ENCODE results near the gene PDCL3. TPM values are rescaled to one million over a fixed set of nuclear protein-coding genes. Genes with fewer than 3 reads are reported as not detected.

Gene PDCL3
- total RNA-seq, 1 donor from 2014 or later = 33.7 TPM

GRCh38 chr2:100611079-100612029, 48.6 kb downstream of the PDCL3 start:
- no peak for DNase-seq (ENCODE audit: low read depth)

DNA sequence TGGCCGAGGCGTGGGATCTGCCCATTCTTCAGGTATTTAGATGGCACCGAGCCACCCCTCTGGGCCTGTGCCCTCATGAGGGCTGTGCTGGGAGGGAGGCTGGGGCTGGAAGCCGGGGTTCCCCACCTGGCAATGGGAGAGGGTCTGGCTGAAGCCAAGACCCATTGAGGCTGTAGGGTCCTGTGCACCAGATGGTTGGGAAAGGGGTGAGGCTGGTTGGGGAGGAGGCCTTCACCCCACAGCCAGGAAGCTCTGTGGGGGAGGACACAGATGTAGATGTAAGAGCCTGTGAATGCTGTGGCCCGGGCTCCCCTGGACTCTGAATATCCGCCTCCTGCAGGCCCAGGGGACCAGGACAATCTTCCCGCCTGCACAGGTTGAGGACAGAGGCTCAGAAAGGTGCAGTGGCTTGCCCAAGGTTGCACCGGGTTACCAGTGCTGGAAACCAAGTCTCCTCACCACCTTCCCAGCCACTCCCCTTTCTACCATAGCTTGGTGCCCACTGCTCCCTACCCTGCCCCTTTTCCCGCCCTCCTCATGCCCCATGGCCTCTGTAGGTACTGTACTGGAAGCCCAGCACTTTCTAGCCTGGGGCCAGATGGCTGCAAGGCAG, 49.7 kb downstream of the PDCL3 start:
- no peak for DNase-seq (ENCODE audit: low read depth)

GRCh38 chr2:100613719-100614118, 50.9 kb downstream of the PDCL3 start:
- no peak for DNase-seq (ENCODE audit: low read depth)

- DNase-seq (ENCODE audit: low read depth) = no peak
These were observed 51.7 kb downstream of the PDCL3 start for GRCh38 chr2:100614455-100615000.

DNA sequence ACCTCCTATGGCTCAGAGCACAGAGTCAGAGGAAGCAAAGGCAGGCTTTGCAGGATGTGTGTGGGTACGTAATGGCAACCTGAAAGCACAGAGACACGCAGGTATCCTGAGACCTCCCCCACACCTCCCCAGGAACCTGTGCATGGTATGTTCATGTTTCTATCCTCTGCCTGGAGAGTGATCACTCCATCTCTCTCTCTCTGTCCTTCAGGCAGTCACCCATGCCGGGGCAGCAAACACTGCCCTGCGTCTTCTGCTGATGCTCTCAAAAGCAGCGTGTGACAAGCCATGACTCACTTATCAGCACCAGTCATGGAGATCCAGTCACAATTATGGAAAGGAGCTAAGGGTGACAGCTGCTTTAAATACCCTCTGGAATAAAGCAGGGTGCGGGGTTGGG, 52.7 kb downstream of the PDCL3 start:
- peak; percentile 49 for DNase-seq (ENCODE audit: low read depth)

- DNase-seq (ENCODE audit: low read depth) = no peak
These were observed 53.1 kb downstream of the PDCL3 start for GRCh38 chr2:100615886-100616285.

DNA sequence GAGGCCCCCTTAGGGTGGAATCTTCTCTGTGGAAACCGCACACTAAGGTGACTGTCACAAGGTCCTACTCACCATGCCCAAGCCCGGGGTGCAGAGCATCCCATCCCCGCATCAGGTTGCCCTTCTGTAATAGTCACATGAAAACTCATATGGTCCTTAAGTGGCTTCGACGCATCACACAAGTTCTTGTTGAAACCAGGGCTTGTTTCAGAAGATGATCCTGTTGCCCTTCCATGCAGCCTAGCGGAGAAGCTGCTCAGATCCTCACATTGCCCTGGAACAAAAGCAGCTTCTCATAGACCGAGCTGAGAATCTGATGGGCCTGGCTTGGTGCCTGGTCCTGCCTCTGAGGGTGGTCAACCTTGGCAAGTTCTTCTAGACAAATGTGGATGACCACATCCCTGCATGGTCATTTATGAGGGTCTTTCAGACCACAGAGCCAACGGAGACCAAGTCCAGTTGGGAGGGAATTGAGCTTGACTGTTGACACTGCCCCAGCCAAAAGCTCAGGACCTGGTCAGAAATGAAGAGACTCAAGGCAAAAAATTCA, 54.1 kb downstream of the PDCL3 start:
- no peak for DNase-seq (ENCODE audit: low read depth)

GRCh38 chr2:100619951-100620350, 57.2 kb downstream of the PDCL3 start:
- DNase-seq (ENCODE audit: low read depth) = no peak

DNA sequence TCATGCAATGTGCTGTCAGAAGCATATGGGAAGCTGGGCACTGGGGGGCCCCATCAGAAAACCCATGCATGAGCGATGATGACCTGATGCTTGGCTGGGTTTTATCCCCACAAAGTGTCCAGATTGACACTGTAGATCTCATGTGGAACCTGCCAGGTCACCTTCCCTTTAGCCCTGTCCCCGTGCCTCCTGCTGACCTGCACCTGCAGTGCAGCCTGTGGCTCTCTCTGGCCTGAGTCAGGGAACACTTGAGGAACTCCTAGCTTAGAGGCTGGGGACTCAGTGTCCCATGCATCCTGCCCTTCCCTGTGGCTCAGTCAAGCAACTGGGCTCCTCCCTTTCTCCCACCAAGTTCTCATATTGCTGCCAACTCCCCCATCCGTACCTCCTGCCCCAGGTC, 57.7 kb downstream of the PDCL3 start:
- no peak for DNase-seq (ENCODE audit: low read depth)

GRCh38 chr2:100621371-100621951, 58.7 kb downstream of the PDCL3 start:
- DNase-seq (ENCODE audit: low read depth) = peak; percentile 43

- DNase-seq (ENCODE audit: low read depth) = peak; percentile 63
These were observed 60.4 kb downstream of the PDCL3 start for GRCh38 chr2:100623033-100623715.

DNA sequence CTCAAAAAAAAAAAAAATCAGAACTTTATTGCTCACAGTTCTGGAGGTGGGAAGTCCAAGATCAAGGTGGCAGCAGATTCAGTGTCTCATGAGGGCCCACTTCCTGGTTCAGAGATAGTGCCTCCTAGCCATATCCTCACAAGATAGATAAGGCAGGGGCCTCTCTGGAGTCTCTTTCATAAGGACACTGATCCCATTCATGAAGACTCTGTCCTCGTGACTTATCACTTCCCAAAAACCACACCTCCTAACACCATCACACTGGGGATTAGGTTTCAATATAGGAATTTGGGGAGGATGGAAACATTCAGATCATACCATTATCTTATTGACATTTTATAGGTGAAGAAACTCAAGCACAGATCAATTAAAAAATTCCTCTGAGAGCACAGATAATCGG, 61.1 kb downstream of the PDCL3 start:
- DNase-seq (ENCODE audit: low read depth) = no peak

- peak; percentile 36 for DNase-seq (ENCODE audit: low read depth)
These were observed 61.7 kb downstream of the PDCL3 start for GRCh38 chr2:100624536-100624935.

GRCh38 chr2:100625717-100626116, 62.9 kb downstream of the PDCL3 start:
- no peak for DNase-seq (ENCODE audit: low read depth)

Other genes starting within 250 kb of the PDCL3 start
- not detected in 2 replicates for gene LONRF2, start 240.5 kb upstream of the PDCL3 start, total RNA-seq
- 8.4 and 8.7 TPM in 2 replicates for gene CHST10, start 145.3 kb upstream of the PDCL3 start, total RNA-seq
- not detected in 2 replicates for gene NMS, start 92.5 kb upstream of the PDCL3 start, total RNA-seq